NCI-H2227 (cell line): Measurements from ENCODE around the gene SLITRK4.

Experiments used
- DNase-seq: peaks from one replicate; lab custom pipeline; 2025; ENCODE audit not compliant: unreplicated experiment; lab: John Stamatoyannopoulos, UW

The SLITRK4 gene, protein sequence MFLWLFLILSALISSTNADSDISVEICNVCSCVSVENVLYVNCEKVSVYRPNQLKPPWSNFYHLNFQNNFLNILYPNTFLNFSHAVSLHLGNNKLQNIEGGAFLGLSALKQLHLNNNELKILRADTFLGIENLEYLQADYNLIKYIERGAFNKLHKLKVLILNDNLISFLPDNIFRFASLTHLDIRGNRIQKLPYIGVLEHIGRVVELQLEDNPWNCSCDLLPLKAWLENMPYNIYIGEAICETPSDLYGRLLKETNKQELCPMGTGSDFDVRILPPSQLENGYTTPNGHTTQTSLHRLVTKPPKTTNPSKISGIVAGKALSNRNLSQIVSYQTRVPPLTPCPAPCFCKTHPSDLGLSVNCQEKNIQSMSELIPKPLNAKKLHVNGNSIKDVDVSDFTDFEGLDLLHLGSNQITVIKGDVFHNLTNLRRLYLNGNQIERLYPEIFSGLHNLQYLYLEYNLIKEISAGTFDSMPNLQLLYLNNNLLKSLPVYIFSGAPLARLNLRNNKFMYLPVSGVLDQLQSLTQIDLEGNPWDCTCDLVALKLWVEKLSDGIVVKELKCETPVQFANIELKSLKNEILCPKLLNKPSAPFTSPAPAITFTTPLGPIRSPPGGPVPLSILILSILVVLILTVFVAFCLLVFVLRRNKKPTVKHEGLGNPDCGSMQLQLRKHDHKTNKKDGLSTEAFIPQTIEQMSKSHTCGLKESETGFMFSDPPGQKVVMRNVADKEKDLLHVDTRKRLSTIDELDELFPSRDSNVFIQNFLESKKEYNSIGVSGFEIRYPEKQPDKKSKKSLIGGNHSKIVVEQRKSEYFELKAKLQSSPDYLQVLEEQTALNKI

DNA sequence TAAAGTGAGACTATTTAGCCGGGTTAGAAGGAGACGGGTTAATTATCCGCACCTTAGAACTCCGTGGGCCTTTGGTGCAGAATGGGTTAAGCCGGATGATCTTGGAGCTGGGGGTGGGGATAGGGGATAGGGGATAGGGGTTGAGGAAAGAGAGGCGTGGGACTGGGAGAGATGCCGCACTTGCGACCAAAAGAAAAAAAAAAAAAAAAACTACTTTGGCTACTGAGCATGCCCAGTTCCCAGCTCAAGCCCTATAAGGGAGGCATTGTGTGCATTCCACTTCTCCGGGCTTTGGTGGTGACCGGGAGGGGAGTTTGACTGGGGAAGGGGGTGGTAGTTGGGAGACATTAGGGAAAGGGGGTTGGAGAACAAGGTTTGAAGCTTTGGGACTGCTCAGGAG lies at the start of gene SLITRK4:
Gene SLITRK4, minus strand, starts transcription at position 187 of the 400 bp plus-strand sequence. CDS start 4,993 bp downstream, outside the sequence.
- DNase-seq, result no peak

DNA sequence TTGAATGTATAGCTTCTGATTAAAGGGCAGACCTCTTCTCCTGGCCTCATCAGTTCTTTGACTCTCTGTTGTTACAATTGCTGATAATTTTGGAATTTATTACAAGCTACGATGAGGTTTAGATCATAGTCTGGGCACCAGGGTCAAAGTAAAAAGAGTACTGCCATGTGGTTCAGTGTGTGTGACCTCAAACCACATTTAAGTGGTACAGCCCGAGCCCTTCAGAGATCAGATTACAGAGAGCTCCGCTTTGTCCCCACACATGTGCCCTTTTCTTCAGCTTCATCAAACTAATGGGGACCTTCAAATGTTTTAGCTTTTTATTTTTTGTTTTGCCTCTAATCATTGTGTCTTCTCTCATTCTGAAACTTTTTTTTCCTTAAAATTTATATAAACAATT lies 47.6 kb upstream of the SLITRK4 start:
- DNase-seq, result no peak

DNA sequence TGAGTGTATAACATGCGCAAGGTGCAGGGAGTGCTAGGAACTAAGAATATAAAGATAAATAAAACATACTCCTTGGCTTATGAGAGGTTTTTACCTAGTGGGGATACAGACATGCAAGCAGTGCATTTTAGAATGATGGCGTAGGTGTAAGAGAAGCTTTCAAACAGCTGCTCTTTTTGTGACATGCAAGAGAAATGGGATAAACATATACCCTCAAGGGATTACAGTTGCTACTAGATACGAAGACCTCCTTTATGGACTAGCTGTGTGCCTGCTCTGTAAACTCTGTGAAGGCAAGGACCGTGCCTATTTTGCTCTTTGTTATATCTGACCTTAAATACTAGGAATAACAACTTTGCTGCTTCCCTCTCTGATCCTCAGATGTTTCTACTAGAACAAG lies 39.0 kb upstream of the SLITRK4 start:
- no peak for DNase-seq

DNA sequence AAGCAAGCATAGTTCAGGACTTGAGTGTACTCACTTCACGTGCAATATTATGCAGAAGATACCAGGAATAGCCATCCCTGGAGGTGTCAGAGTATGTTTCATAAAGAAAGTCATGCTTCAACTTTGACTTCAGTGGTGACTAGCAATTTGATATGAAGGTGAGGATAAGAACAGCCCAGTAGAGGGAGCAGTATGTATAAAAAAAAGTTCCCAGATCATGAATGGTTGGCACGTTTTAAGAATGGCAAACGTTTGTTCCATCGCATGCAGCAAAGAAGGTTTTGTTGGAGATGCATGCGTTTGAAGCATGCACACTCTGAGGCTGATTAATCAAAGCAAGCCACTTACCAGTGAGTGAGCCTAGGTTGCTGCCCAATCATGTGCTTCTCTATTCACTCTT lies 33.5 kb upstream of the SLITRK4 start:
- DNase-seq, result no peak

DNA sequence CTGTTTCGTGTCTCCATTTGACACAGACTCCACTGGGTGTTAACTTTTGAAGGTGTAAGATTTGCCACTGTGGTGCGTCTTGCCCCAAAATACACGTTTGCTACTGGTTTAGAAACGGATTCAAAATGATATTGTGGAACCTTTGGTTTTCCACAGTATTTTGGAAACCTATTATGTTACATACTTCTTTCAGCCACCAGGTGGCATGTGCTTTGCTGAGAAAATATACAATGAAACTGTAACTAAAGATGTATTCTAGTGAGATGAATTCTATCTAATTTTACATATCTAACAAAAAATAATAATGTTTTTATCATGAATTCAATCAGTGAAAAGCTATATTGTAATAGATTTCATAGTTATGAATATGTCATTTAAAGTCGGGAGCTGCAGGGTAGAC lies 28.4 kb upstream of the SLITRK4 start:
- peak; percentile 2 for DNase-seq

DNA sequence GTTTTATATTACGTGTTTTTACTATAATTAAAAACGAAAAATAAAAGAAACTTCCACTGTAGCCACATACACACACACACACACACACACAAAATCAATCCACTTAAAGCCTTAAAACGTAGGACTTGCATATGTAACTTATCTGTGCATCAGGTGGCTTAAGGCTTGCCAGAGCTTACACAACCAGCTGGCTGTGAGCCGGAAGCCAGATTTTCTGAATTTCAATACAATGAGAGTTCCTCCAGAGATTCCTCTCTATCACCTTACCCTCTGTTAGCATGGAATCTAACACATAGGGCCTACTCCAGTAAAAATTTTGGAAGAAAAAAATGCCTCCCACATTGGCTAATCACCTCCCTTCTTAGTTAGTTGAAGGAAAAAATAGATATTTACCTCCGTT lies 27.9 kb upstream of the SLITRK4 start:
- DNase-seq, result no peak

GRCh38 chrX:143661286-143661685 lies 25.4 kb upstream of the SLITRK4 start:
- no peak for DNase-seq

DNA sequence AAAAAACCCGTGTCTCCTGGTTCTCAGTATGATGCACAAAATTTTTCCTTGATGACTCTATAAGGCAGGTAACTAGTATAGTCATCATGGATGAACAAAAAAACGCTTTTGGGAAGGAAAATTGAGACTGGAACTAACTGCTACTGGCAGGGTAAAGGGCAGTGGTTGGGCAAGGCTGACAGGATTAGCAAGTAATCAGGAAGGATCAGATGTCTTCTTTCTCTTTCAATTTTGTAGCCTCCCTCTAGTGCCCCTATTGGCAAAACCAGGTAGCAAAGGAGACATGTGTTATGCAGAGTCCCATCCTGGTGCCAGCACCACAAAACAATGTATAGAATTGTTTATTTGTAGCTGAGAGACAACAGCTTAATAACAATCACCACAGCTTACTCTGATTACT lies 12.8 kb upstream of the SLITRK4 start:
- no peak for DNase-seq

- no peak for DNase-seq
Observed at GRCh38 chrX:143642426-143642825, 6.5 kb upstream of the SLITRK4 start.

DNA sequence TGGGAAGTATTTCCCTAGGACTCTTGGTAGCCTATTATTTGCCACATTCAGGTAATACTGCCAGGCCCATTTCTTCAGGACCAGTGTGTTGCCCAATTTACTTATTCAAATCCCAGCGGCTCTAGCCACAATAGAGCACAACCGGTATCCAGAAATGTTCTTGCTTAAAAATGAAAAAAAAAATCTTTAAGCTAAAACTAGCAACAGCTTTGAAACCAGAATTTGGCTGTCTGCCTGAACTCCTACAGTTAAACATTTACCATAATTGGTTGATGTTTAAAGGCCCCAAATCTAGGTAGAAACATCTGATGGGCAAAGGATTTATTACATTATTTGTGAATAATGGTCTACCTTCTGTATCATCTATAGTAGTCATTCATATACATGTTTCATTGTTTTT lies 930 bp upstream of the SLITRK4 start:
- no peak for DNase-seq

DNA sequence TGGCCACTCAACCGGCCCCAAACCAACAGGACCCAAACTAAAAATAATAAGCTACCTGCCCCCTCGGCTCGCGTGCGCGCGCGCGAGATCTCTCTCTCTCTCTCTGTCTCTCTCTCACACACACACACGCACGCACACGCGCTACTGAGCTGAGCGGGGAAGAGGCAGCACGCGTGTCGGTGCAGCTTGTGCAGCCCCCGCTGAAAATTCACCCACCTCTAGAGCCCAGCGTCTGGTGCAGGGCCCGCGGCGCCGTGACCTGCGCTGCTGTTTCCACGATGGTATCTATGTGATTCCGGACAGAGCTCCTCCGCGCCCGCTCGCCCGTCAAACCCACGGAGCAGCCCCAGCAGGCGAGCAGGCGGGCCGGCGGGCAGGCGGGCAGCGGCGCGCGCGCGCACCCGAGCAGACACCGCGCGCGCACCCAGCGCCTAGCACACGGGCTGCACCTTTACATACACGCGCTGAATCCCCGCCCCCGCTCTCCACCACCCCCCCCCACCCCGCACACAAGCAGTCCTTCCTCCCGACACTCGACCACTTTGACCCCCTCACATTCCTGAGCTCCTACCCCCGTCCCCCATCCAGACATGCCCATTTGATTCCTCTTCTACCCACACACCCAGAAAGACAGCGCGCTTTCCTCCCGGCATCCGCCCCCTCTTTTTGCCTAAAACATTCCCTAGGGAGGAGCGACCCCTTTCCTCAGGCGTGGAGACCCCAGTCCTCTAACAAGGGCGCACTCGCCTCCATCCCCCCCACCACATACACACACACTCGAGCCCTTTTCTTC lies 1.0 kb downstream of the SLITRK4 start:
- no peak for DNase-seq

- no peak for DNase-seq
Observed at GRCh38 chrX:143634309-143634662, 1.6 kb downstream of the SLITRK4 start.

DNA sequence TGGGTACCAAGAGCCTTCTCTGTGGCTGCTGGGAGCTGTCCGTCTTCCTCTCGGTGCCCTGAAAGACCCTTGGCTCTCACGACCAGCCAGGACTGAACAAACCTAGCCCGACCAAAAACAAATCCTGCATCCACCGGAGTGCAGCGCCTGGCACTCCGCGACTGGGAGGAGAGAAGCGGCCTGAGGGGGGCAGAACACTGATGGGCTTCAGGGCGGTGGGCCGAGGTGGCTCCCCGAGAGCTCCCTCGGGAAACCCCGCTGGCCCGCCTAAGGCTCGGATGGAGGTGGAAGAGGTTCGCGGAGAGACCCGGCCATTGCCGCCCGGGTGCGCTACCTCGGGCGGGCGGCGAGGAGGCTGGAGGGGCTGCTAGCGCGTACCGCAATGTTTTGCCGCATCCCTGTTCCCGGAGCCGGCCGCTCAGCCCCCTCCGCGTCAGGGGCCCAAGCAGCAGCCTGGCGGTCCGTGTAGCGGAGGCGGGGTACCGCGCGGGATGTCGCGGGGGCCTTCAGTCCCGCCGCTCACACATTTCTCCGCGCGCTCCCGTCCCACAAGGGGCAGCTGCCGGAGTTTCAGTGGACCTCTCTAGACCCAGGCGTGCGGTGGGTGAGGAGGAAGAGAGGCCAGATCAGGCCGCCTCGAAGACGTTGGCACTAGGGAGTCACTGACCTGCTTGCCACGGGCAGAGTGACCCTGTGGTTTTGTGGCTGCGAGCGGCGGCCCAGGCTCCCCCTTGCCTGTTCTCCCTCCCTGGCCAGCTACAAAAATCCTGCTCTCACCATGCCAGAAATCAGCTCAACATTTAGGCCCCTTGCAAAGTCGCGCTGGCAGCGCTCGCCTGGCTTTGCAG lies 2.2 kb downstream of the SLITRK4 start:
- DNase-seq, result no peak

- no peak for DNase-seq
Observed at GRCh38 chrX:143632625-143633410, 3.1 kb downstream of the SLITRK4 start.

- no peak for DNase-seq
Observed at GRCh38 chrX:143623657-143624056, 12.2 kb downstream of the SLITRK4 start.

DNA sequence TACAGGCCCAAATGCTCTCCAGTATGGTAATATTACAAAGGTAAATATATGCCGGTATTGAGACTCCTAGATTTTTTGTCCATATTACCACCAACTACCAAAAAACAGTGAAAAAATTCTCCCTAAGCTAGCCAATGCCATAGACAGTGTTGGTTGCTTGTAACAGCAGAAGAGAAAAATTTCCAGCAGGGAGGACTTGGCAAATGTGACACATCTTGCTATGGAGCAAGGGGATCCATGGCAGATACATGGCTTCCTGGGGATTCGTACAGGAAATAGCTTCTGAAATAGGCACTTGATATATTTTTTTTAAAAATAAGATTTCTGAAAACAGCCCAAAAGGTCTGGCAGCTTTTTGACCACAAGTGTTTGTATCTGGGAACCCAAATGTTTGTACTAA lies 14.6 kb downstream of the SLITRK4 start:
- no peak for DNase-seq

DNA sequence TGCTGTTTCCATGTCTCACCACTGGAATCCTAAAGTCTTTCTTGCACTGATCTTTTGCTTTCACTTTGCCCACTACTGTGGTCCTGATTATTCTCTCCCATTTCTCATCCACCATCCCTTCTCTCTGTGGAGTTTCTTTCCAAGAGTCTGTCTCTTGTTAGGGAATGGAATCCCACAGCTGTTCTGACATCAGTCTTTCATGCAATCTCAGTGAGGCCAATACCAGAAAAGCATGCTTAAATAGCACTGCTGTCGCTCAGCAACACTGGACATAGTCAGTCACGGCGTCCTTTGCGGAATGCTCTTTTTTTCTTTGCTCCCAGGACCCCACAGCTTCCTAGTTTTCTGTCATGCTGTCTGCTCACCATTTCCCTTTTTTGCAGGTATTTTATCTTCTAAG lies 20.1 kb downstream of the SLITRK4 start:
- DNase-seq, result no peak

DNA sequence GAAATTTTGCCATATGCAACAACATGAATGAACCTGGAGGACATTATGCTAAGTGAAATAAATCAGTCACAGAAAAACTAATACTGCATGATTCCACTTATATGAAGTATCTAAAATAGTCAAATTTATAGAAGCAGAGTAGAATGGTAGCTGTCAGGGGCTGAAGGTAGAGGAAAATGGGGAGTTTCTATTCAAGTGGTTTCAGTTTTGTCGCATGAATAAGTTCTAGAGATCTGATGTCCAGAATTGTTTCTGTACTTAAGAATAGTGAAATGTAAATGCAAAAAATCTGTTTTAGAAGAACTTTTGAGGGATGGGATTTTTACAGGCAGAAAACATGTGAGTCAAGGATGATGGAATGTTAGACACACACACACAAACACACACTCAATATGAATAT lies 34.1 kb downstream of the SLITRK4 start:
- no peak for DNase-seq

- no peak for DNase-seq
Observed at GRCh38 chrX:143581240-143581639, 54.7 kb downstream of the SLITRK4 start.

DNA sequence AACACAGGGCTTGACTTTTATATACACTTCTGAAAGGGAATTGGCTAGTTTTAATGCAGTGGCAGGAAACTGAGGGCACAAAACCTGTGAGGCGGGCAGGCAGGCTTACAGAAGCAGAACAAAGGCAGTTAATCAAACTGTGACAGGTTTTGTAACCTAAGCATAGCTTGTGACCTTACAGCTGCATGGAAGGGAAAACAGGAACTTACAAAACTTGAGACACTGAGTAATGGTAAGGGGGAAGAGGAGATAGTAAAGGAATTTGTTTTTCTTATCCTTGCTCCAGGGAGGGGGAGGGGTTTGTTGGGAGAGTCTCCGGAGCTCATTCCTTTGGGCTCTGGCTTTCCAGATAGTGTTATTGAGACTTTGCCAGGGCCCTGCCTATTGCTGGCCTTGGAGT lies 55.6 kb downstream of the SLITRK4 start:
- no peak for DNase-seq
